ENCODE results near the gene MCCD1.
"Not testable (repeated sequence)": the region's sequence is repeated elsewhere in the genome, so short reads cannot be mapped to it uniquely, and the experiment has no call there.

GRCh38 chr6:31499648-31500047 is 29.1 kb upstream of the MCCD1 start:
- TF ChIP-seq CTCF (conservative IDR thresholded peaks at IDR 0.05 in 1 of 2, IDR thresholded peaks at IDR 0.05 in 1 of 2; ENCODE audit: extremely low read depth in 1 of 2, insufficient read depth in 1 of 2, low read depth in 1 of 2, low read length in 2 of 2); EZH2 (IDR thresholded peaks at IDR 0.05; ENCODE audit: borderline replicate concordance, low read length): not testable (repeated sequence)
